ENCODE results near the gene BLOC1S3. TPM values are rescaled to one million over a fixed set of nuclear protein-coding genes. Genes with fewer than 3 reads are reported as not detected.

BLOC1S3 gene
- total RNA-seq, 1 donor from 2014 or later, result 8.0 TPM

DNA sequence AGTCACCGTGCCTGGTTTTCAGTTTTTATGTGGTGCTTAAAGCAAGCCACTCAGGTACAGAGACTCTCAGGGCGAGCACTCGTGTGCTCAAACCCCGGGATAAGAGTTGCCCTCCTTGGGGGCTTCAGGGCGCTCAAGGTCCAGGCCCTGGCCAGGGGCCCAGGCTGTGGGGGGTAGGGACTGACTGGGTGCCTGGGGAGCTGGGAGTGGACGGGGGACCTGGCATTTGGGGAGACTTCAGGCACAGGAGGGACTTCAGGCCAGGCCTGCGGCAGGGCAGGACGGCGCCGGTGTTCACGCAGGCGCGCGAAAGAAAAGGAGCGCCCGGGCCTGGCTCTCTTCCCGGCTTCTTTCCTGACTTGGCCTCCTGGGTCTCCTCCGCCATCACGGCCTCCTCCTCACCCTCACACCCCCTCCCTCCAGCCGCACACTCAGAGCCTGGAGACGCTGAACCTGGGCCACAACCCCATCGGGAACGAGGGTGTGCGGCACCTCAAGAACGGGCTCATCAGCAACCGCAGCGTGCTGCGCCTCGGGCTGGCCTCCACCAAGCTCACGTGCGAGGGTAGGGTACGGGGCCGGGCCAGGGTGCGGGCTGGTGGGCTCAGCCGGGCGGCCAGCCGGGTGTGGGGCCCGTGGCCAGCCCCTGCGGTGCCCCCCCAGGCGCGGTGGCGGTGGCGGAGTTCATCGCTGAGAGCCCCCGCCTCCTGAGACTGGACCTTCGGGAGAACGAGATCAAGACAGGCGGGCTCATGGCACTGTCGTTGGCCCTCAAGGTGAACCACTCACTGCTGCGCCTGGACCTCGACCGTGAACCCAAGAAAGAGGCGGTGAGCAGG, 33.9 kb upstream of the BLOC1S3 start:
- Mint-ChIP-seq H3K27me3 (ENCODE audit: low read depth) (no peaks in the 10 kb centered on the region), H3K27ac (no peak overlapping the region), H3K36me3 (peaks cover 14% of the 10 kb centered on the region), H3K4me3 (no peak overlapping the region), H3K9me3 (no peaks in the 10 kb centered on the region), H3K4me1 (no peaks in the 10 kb centered on the region)
- TF ChIP-seq, protein P1, sequence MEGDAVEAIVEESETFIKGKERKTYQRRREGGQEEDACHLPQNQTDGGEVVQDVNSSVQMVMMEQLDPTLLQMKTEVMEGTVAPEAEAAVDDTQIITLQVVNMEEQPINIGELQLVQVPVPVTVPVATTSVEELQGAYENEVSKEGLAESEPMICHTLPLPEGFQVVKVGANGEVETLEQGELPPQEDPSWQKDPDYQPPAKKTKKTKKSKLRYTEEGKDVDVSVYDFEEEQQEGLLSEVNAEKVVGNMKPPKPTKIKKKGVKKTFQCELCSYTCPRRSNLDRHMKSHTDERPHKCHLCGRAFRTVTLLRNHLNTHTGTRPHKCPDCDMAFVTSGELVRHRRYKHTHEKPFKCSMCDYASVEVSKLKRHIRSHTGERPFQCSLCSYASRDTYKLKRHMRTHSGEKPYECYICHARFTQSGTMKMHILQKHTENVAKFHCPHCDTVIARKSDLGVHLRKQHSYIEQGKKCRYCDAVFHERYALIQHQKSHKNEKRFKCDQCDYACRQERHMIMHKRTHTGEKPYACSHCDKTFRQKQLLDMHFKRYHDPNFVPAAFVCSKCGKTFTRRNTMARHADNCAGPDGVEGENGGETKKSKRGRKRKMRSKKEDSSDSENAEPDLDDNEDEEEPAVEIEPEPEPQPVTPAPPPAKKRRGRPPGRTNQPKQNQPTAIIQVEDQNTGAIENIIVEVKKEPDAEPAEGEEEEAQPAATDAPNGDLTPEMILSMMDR (IDR thresholded peaks at IDR 0.05; ENCODE audit: unreplicated experiment), result no peak
- no peak for DNase-seq (ENCODE audit: low spot score in 2 of 2, unreplicated experiment in 2 of 2)

DNA sequence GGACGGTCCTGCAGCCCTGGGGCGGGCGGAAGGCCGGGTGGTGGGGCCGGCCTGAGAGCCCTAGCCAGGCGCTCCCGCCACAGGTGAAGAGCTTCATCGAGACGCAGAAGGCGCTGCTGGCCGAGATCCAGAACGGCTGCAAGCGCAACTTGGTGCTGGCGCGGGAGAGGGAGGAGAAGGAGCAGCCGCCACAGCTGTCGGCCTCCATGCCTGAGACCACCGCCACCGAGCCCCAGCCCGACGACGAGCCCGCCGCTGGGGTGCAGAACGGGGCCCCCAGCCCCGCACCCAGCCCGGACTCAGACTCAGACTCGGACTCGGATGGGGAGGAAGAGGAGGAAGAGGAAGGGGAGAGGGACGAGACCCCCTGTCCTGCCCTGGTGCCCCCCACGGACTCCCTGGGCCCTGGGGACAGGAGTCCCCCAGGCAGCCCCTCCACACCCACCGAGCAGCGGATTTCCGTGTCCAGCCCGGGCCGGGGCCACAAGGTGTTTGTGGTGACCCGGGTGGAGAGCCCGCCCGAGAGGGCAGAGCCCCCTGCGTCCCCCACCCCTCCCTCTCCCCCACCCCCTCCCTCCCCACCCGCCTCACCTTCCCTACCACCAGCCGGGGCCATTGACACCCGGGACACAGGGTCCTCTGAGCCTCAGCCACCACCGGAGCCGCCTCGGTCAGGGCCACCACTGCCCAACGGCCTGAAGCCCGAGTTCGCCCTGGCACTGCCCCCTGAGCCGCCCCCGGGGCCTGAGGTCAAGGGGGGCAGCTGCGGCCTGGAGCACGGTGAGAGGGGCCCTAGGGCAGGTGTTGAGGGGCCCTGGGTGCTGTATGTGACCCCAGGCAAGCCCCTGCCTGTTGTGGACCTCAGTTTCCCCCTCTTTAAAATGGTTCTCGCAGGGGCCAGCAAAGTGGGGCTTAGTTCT, 33.1 kb upstream of the BLOC1S3 start:
- Mint-ChIP-seq H3K36me3 (peaks cover 14% of the 10 kb centered on the region), H3K4me3 (no peak overlapping the region), H3K9me3 (no peaks in the 10 kb centered on the region), H3K27ac (no peak overlapping the region), H3K4me1 (no peaks in the 10 kb centered on the region), H3K27me3 (ENCODE audit: low read depth) (no peaks in the 10 kb centered on the region)
- TF ChIP-seq, protein P1 (IDR thresholded peaks at IDR 0.05; ENCODE audit: unreplicated experiment), result no peak
- DNase-seq (ENCODE audit: low spot score in 2 of 2, unreplicated experiment in 2 of 2), result no peak

DNA sequence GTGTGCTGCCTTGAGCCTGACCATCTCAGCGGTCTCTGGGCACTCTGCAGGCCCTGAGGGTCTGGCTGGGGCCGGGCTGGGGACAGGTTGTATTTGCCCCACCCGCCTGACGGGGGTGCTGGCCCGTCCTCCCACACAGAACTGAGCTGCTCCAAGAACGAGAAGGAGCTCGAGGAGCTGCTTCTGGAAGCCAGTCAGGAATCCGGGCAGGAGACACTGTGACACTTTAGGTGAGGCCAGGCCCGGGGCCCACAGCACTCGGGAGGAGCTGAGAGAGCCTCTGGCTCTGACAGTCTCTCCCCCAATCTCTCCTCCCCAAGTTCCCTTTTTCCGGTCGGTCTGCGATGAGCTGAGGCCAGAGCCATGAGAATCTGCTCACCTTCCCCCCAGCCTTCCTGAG, 32.3 kb upstream of the BLOC1S3 start:
- no peaks in the 10 kb centered on the region for H3K4me1 Mint-ChIP-seq
- TF ChIP-seq, protein P1 (IDR thresholded peaks at IDR 0.05; ENCODE audit: unreplicated experiment), result no peak
- no peaks in the 10 kb centered on the region for H3K9me3 Mint-ChIP-seq
- no peak overlapping the region for H3K27ac Mint-ChIP-seq
- no peak for DNase-seq (ENCODE audit: low spot score in 2 of 2, unreplicated experiment in 2 of 2)
- no peak overlapping the region for H3K4me3 Mint-ChIP-seq
- H3K27me3 Mint-ChIP-seq (ENCODE audit: low read depth), result peaks cover 2% of the 10 kb centered on the region
- H3K36me3 Mint-ChIP-seq, result peaks cover 14% of the 10 kb centered on the region

DNA sequence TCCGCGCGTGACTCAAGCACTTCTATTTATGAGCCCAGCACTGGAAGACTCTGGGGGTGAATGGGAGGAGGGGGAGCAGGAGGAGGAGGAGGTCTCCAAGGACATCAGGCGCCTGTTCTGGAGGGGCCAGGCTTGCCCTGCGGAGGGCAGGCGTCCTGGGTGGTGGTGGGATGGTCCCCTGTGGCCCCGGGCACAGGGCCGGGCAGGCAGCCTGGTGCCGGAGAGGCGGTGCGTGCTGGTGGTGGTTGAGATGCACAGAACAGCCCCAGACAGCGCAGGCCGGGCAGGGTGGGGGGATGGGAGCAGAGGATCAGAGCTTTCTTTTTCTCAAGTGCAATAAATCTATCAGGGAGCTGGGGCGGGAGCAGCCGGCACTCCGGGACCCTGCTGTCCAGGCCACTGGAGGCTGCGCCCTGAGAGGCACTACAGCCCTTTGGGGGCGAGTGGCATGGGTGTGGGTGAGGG, 31.8 kb upstream of the BLOC1S3 start:
- no peak overlapping the region for H3K4me3 Mint-ChIP-seq
- peaks cover 8% of the 10 kb centered on the region for H3K27me3 Mint-ChIP-seq (ENCODE audit: low read depth)
- H3K36me3 Mint-ChIP-seq, result peaks cover 14% of the 10 kb centered on the region
- DNase-seq (ENCODE audit: low spot score in 2 of 2, unreplicated experiment in 2 of 2), result no peak
- TF ChIP-seq, protein P1 (IDR thresholded peaks at IDR 0.05; ENCODE audit: unreplicated experiment), result no peak
- H3K4me1 Mint-ChIP-seq, result no peaks in the 10 kb centered on the region
- H3K27ac Mint-ChIP-seq, result no peak overlapping the region
- H3K9me3 Mint-ChIP-seq, result no peaks in the 10 kb centered on the region

DNA sequence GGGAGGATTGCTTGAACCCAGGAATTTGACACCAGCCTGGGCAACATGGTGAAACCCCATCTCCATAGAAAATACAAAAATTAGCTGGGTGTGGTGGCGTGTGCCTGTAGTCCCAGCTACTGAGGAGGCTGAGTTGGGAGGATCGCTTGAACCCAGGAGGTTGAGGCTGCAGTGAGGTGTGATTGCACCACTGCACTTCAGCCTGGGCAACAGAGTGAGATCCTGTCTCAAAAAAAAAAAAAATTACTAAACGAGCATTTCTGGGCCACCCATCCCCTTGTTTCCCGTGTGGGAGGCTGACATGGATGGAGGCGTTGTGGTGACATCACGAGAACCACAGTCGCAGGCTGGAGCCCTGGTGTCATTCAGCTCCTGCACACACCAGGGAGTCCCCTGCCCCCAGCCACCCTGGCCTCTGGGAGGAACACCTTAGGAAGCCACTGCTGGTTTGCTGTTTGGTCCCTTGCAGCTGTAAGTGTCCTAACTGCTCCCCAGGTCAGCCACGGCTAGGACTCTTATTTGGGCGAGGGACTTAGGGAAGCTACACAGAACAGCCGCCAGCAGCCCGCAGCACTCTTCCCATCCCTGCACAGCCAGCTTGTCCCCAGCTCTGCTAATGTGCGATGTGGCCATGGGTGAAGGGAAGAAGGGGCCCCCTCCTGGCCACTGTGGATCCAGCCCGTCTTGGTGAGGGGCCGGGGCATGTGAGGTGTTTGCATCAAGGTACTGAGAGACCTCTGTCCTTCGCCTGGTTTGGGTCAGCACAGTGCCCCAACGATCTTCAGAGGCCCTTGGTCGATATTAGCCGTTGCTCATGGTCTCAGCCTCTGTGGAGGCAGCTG, 30.5 kb upstream of the BLOC1S3 start:
- peaks cover 5% of the 10 kb centered on the region for H3K36me3 Mint-ChIP-seq

More for the DNA sequence above, 30.5 kb upstream of the BLOC1S3 start:
- Mint-ChIP-seq H3K4me1 (peaks cover 4% of the 10 kb centered on the region), H3K27me3 (ENCODE audit: low read depth) (peaks cover 19% of the 10 kb centered on the region), H3K9me3 (no peaks in the 10 kb centered on the region), H3K27ac (no peak overlapping the region), H3K4me3 (no peak overlapping the region)
- TF ChIP-seq, protein P1 (IDR thresholded peaks at IDR 0.05; ENCODE audit: unreplicated experiment), result no peak
- no peak for DNase-seq (ENCODE audit: low spot score in 2 of 2, unreplicated experiment in 2 of 2)

Measured in mesothelial cell of epicardium (in vitro differentiated cells).